WERI-Rb-1 (cell line): ENCODE data around the gene OLIG2.
A peak's percentile ranks its signal among the peaks of the same experiment; 100 is the strongest.

Experiments
- DNase-seq: peaks from one replicate; pipeline ENCODE4 v3.0.0-alpha.2; 2020
- H3K27ac ChIP-seq: fragments of 250-450 bp; sonication (Bioruptor Pico); 2 replicates; pipeline ENCODE4 v1.5.1; 2020; ENCODE audit warnings: mild to moderate bottlenecking, moderate library complexity
- H3K27me3 ChIP-seq: fragments of 250-450 bp; sonication (Bioruptor Pico); 2 replicates; pipeline ENCODE4 v1.5.1; 2021; ENCODE audit warnings: mild to moderate bottlenecking, low read depth, moderate library complexity; ENCODE audit not compliant: insufficient read depth, severe bottlenecking
- H3K36me3 ChIP-seq: fragments of 250-450 bp; sonication (Bioruptor Pico); 2 replicates; pipeline ENCODE4 v1.5.1; 2020; ENCODE audit warnings: mild to moderate bottlenecking, moderate library complexity
- H3K4me3 ChIP-seq: 2 replicates; pipeline ENCODE4 v1.5.1; 2011; ENCODE audit warnings: low read depth, mild to moderate bottlenecking, control low read depth, low read length
- H3K9me3 ChIP-seq: fragments of 250-450 bp; sonication (Bioruptor Pico); 2 replicates; pipeline ENCODE4 v1.5.1; 2021; ENCODE audit warnings: mild to moderate bottlenecking, moderate library complexity; ENCODE audit not compliant: severe bottlenecking
- TF ChIP-seq, protein P1 (sequence below): IDR thresholded peaks from 2 replicates; pipeline ENCODE4 v1.5.1; 2011; ENCODE audit warnings: low read depth, mild to moderate bottlenecking, control low read depth, inconsistent platforms, low read length

Gene OLIG2

DNA sequence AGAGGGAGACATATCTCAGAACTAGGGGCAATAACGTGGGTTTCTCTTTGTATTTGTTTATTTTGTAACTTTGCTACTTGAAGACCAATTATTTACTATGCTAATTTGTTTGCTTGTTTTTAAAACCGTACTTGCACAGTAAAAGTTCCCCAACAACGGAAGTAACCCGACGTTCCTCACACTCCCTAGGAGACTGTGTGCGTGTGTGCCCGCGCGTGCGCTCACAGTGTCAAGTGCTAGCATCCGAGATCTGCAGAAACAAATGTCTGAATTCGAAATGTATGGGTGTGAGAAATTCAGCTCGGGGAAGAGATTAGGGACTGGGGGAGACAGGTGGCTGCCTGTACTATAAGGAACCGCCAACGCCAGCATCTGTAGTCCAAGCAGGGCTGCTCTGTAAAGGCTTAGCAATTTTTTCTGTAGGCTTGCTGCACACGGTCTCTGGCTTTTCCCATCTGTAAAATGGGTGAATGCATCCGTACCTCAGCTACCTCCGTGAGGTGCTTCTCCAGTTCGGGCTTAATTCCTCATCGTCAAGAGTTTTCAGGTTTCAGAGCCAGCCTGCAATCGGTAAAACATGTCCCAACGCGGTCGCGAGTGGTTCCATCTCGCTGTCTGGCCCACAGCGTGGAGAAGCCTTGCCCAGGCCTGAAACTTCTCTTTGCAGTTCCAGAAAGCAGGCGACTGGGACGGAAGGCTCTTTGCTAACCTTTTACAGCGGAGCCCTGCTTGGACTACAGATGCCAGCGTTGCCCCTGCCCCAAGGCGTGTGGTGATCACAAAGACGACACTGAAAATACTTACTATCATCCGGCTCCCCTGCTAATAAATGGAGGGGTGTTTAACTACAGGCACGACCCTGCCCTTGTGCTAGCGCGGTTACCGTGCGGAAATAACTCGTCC lies 1.3 kb upstream of the OLIG2 start:
- peaks cover 55% of the 10 kb centered on the region for H3K27me3 ChIP-seq
- no peak for DNase-seq

GRCh38 chr21:33025106-33025488 lies 638 bp upstream of the OLIG2 start:
- Histone ChIP-seq H3K36me3 (no peaks in the 10 kb centered on the region), H3K27me3 (peaks cover 55% of the 10 kb centered on the region), H3K4me3 (peak overlapping the region; percentile 76), H3K27ac (no peak overlapping the region), H3K9me3 (no peaks in the 10 kb centered on the region)
- peak; percentile 85 for DNase-seq
- TF ChIP-seq, protein P1, sequence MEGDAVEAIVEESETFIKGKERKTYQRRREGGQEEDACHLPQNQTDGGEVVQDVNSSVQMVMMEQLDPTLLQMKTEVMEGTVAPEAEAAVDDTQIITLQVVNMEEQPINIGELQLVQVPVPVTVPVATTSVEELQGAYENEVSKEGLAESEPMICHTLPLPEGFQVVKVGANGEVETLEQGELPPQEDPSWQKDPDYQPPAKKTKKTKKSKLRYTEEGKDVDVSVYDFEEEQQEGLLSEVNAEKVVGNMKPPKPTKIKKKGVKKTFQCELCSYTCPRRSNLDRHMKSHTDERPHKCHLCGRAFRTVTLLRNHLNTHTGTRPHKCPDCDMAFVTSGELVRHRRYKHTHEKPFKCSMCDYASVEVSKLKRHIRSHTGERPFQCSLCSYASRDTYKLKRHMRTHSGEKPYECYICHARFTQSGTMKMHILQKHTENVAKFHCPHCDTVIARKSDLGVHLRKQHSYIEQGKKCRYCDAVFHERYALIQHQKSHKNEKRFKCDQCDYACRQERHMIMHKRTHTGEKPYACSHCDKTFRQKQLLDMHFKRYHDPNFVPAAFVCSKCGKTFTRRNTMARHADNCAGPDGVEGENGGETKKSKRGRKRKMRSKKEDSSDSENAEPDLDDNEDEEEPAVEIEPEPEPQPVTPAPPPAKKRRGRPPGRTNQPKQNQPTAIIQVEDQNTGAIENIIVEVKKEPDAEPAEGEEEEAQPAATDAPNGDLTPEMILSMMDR = peak; percentile 74

More for the DNA sequence above, 1.3 kb upstream of the OLIG2 start:
- H3K4me3 ChIP-seq = peak overlapping the region; percentile 76
- TF ChIP-seq, protein P1 = no peak
- no peaks in the 10 kb centered on the region for H3K9me3 ChIP-seq
- no peaks in the 10 kb centered on the region for H3K36me3 ChIP-seq
- H3K27ac ChIP-seq = no peak overlapping the region

DNA sequence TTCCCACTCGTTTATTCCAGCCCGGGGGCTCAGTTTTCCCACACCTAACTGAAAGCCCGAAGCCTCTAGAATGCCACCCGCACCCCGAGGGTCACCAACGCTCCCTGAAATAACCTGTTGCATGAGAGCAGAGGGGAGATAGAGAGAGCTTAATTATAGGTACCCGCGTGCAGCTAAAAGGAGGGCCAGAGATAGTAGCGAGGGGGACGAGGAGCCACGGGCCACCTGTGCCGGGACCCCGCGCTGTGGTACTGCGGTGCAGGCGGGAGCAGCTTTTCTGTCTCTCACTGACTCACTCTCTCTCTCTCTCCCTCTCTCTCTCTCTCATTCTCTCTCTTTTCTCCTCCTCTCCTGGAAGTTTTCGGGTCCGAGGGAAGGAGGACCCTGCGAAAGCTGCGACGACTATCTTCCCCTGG lies 716 bp downstream of the OLIG2 start:
- Histone ChIP-seq H3K27ac (no peak overlapping the region), H3K27me3 (peaks cover 55% of the 10 kb centered on the region), H3K36me3 (no peaks in the 10 kb centered on the region), H3K4me3 (peak overlapping the region; percentile 76), H3K9me3 (no peaks in the 10 kb centered on the region)
- TF ChIP-seq, protein P1 = no peak
- no peak for DNase-seq

DNA sequence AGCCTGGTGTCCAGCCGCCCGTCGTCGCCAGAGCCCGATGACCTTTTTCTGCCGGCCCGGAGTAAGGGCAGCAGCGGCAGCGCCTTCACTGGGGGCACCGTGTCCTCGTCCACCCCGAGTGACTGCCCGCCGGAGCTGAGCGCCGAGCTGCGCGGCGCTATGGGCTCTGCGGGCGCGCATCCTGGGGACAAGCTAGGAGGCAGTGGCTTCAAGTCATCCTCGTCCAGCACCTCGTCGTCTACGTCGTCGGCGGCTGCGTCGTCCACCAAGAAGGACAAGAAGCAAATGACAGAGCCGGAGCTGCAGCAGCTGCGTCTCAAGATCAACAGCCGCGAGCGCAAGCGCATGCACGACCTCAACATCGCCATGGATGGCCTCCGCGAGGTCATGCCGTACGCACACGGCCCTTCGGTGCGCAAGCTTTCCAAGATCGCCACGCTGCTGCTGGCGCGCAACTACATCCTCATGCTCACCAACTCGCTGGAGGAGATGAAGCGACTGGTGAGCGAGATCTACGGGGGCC lies 1.2 kb downstream of the OLIG2 start:
- Histone ChIP-seq H3K27me3 (peaks cover 55% of the 10 kb centered on the region), H3K4me3 (peak overlapping the region; percentile 76), H3K36me3 (no peaks in the 10 kb centered on the region), H3K9me3 (no peaks in the 10 kb centered on the region), H3K27ac (no peak overlapping the region)
- DNase-seq = peak; percentile 39
- TF ChIP-seq, protein P1 = 0 out of 2 replicates have a peak, but pooled peaks have one; percentile 5

DNA sequence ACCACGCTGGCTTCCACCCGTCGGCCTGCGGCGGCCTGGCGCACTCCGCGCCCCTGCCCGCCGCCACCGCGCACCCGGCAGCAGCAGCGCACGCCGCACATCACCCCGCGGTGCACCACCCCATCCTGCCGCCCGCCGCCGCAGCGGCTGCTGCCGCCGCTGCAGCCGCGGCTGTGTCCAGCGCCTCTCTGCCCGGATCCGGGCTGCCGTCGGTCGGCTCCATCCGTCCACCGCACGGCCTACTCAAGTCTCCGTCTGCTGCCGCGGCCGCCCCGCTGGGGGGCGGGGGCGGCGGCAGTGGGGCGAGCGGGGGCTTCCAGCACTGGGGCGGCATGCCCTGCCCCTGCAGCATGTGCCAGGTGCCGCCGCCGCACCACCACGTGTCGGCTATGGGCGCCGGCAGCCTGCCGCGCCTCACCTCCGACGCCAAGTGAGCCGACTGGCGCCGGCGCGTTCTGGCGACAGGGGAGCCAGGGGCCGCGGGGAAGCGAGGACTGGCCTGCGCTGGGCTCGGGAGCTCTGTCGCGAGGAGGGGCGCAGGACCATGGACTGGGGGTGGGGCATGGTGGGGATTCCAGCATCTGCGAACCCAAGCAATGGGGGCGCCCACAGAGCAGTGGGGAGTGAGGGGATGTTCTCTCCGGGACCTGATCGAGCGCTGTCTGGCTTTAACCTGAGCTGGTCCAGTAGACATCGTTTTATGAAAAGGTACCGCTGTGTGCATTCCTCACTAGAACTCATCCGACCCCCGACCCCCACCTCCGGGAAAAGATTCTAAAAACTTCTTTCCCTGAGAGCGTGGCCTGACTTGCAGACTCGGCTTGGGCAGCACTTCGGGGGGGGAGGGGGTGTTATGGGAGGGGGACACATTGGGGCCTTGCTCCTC lies 1.9 kb downstream of the OLIG2 start:
- no peaks in the 10 kb centered on the region for H3K9me3 ChIP-seq
- TF ChIP-seq, protein P1 = no peak
- no peak for DNase-seq
- H3K27ac ChIP-seq = no peak overlapping the region
- H3K4me3 ChIP-seq = peak overlapping the region; percentile 76
- no peaks in the 10 kb centered on the region for H3K36me3 ChIP-seq
- peaks cover 55% of the 10 kb centered on the region for H3K27me3 ChIP-seq
